Astrocyte (in vitro differentiated cells and primary cell): ENCODE measurements around the gene ASB6. TPM values are rescaled to one million over a fixed set of nuclear protein-coding genes. Genes with fewer than 3 reads are reported as not detected.

ENCODE experiments used
- DNase-seq: peaks from one replicate; pipeline ENCODE4 v3.0.0-alpha.2; 2010; ENCODE audit warnings: low read depth
- FAIRE-seq: peaks from 2 replicates; lab custom pipeline; 2011; peaks lifted over from hg19 to GRCh38; lab: Jason Lieb, UNC
- H2AFZ ChIP-seq: 2 replicates; pipeline ENCODE4 v1.6.0; 2012; ENCODE audit warnings: low read depth, low read length, inconsistent platforms
- H3K27ac ChIP-seq: 2 replicates; pipeline ENCODE4 v1.5.1; 2011; ENCODE audit warnings: low read depth, low read length, inconsistent platforms
- H3K27me3 ChIP-seq: 2 replicates; pipeline ENCODE4 v1.6.0; 2011; ENCODE audit warnings: low read length, inconsistent platforms; ENCODE audit not compliant: insufficient read depth
- H3K36me3 ChIP-seq: 2 replicates; pipeline ENCODE4 v1.5.1; 2011; ENCODE audit warnings: low read length, inconsistent platforms; ENCODE audit not compliant: insufficient read depth
- H3K4me1 ChIP-seq: 2 replicates; pipeline ENCODE4 v1.5.1; 2011; ENCODE audit warnings: low read length, inconsistent platforms; ENCODE audit not compliant: insufficient read depth
- H3K4me2 ChIP-seq: 2 replicates; pipeline ENCODE4 v1.6.0; 2012; ENCODE audit warnings: low read length, inconsistent platforms
- H3K4me3 ChIP-seq: 2 replicates; pipeline ENCODE4 v1.5.1; 2011; ENCODE audit warnings: low read depth, mild to moderate bottlenecking, low read length, inconsistent platforms; ENCODE audit not compliant: insufficient read depth
- H3K79me2 ChIP-seq: 2 replicates; pipeline ENCODE4 v1.6.0; 2012; ENCODE audit warnings: mild to moderate bottlenecking, low read length, inconsistent platforms; ENCODE audit not compliant: insufficient read depth
- H3K9ac ChIP-seq: 2 replicates; pipeline ENCODE4 v1.6.0; 2012; ENCODE audit warnings: mild to moderate bottlenecking, low read length, inconsistent platforms
- H3K9me3 ChIP-seq: 2 replicates; pipeline ENCODE4 v1.5.1; 2012; ENCODE audit warnings: low read depth, mild to moderate bottlenecking, low read length, inconsistent platforms; ENCODE audit not compliant: insufficient read depth
- H4K20me1 ChIP-seq: 2 replicates; pipeline ENCODE4 v1.6.0; 2012; ENCODE audit warnings: low read length, inconsistent platforms; ENCODE audit not compliant: insufficient read depth
- H3K27ac Mint-ChIP-seq: one replicate; pipeline ENCODE4 v1.8.0; 2021; ENCODE audit warnings: mild to moderate bottlenecking, mixed read lengths; ENCODE audit not compliant: unreplicated experiment
- H3K27me3 Mint-ChIP-seq: one replicate; pipeline ENCODE4 v1.8.0; 2021; ENCODE audit warnings: low read depth, mixed read lengths; ENCODE audit not compliant: unreplicated experiment
- H3K36me3 Mint-ChIP-seq: one replicate; pipeline ENCODE4 v1.8.0; 2021; ENCODE audit warnings: low read depth, mixed read lengths; ENCODE audit not compliant: unreplicated experiment
- H3K4me1 Mint-ChIP-seq: one replicate; pipeline ENCODE4 v1.8.0; 2021; ENCODE audit warnings: low read depth, mixed read lengths; ENCODE audit not compliant: unreplicated experiment
- H3K4me3 Mint-ChIP-seq: one replicate; pipeline ENCODE4 v1.8.0; 2021; ENCODE audit warnings: mild to moderate bottlenecking, moderate library complexity, mixed read lengths; ENCODE audit not compliant: unreplicated experiment
- H3K9me3 Mint-ChIP-seq: one replicate; pipeline ENCODE4 v1.8.0; 2021; ENCODE audit warnings: mild to moderate bottlenecking, mixed read lengths; ENCODE audit not compliant: unreplicated experiment
- EZH2 ChIP-seq: IDR thresholded peaks from 2 replicates; pipeline ENCODE4 v1.6.1; 2012; ENCODE audit warnings: mild to moderate bottlenecking, low read length, inconsistent platforms; ENCODE audit not compliant: insufficient read depth
- total RNA-seq: library from RNA; stranded (reverse); gene quantifications from 2 replicates; pipeline ENCODE4 v1.2.1, GENCODE V29; 2021
- TF ChIP-seq, protein P1 (sequence below): IDR thresholded peaks from 2 replicates; pipeline ENCODE4 v1.5.1; 2011; ENCODE audit warnings: low read depth, mild to moderate bottlenecking, inconsistent platforms, low read length, moderate library complexity; ENCODE audit not compliant: insufficient read depth

Gene ASB6
- total RNA-seq, 1 donor from 2014 or later = 24.3 TPM

DNA sequence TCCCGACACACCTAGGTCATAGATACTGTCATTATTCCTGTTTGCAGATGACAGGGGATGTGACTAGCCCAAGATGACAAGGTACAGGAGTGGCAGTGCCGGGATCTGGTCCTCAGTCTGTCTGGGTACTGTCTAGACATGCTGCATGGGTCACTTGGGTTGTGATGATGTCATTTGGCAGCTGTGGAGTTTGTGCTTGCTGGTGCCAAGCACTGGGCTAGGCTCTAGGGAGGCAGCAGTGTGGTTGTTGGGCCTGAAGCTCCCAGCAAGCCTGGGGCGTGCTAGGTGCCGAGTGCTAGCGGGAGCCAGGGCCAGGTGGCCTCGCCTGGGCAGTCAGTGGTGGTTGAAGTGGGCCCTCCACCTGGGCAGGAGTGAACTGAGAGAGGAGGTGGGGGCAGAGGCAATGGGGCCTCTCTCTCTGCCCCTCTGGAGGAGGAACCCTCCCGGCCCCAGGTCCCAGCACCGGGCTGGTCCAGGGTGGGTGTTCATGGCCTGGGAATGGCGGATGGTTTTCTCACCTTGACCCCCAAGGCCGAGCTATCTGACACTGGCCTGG, 8.8 kb upstream of the ASB6 start:
- H3K79me2 ChIP-seq = no peaks in the 10 kb centered on the region
- H3K27ac Mint-ChIP-seq = no peak overlapping the region
- peaks cover 2% of the 10 kb centered on the region for H3K36me3 Mint-ChIP-seq
- H3K36me3 ChIP-seq = no peaks in the 10 kb centered on the region
- H3K27me3 ChIP-seq = peaks cover 18% of the 10 kb centered on the region
- H2AFZ ChIP-seq = no peak overlapping the region
- H3K4me3 ChIP-seq = no peak overlapping the region
- H3K27me3 Mint-ChIP-seq = peaks cover 20% of the 10 kb centered on the region
- no peak overlapping the region for H3K27ac ChIP-seq
- no peak for TF ChIP-seq EZH2
- TF ChIP-seq, protein P1, sequence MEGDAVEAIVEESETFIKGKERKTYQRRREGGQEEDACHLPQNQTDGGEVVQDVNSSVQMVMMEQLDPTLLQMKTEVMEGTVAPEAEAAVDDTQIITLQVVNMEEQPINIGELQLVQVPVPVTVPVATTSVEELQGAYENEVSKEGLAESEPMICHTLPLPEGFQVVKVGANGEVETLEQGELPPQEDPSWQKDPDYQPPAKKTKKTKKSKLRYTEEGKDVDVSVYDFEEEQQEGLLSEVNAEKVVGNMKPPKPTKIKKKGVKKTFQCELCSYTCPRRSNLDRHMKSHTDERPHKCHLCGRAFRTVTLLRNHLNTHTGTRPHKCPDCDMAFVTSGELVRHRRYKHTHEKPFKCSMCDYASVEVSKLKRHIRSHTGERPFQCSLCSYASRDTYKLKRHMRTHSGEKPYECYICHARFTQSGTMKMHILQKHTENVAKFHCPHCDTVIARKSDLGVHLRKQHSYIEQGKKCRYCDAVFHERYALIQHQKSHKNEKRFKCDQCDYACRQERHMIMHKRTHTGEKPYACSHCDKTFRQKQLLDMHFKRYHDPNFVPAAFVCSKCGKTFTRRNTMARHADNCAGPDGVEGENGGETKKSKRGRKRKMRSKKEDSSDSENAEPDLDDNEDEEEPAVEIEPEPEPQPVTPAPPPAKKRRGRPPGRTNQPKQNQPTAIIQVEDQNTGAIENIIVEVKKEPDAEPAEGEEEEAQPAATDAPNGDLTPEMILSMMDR = no peak
- no peaks in the 10 kb centered on the region for H3K9me3 Mint-ChIP-seq
- H3K9me3 ChIP-seq = peaks cover 2% of the 10 kb centered on the region
- no peak overlapping the region for H3K9ac ChIP-seq
- H3K4me1 ChIP-seq = no peaks in the 10 kb centered on the region
- DNase-seq (no peak), FAIRE-seq (no peak)
- H3K4me3 Mint-ChIP-seq = no peak overlapping the region
- H3K4me2 ChIP-seq = no peak overlapping the region
- H4K20me1 ChIP-seq = no peaks in the 10 kb centered on the region
- no peaks in the 10 kb centered on the region for H3K4me1 Mint-ChIP-seq

DNA sequence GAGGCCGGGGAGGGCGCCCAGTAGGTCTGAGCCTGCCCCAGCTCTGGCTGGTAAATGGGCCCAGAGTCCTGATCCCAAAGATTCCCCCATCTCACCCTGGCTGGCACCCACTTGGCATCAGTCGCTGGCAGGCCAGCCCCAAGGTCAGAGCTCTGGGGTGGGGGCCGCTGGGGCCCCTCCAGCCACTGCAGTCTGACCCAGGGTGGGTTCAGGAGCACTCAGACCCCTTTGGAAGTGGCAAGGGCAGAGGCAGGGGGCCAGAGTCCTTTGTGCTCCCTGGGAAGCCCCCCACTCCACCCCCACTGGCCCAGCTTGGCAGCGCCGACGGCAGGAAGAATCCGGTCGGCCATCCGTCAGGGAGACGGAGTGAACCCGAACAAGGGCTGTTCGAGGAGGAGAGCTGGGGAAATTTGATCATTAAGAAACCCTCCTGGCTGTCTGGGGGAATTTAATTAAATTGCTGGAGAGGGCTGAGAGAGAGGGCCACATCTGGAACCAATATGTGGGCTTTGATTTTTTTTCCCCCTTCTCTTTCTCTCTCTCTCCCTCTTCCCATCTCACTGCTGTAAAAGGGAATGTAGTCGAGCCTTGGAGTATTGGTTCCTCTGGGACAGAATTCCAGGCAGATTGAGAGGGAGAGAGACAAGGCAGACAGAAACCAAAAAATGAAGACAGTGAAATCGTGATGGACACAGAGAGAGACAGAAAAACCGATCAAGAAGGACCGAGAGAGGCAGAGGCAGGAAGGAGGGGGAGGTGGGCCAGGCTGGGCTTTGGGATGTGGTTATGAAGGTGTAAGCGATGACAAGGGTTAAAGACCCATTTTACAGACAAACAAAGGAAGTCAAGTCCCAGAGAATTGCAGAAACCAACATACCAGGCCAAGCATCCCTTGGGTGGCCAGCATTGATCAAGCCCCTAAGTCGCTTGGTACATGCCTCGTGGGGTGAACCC, 8.1 kb upstream of the ASB6 start:
- Mint-ChIP-seq H3K36me3 (peaks cover 2% of the 10 kb centered on the region), H3K4me3 (no peak overlapping the region), H3K4me1 (no peaks in the 10 kb centered on the region), H3K27ac (no peak overlapping the region), H3K9me3 (no peaks in the 10 kb centered on the region), H3K27me3 (peaks cover 19% of the 10 kb centered on the region)
- DNase-seq = no peak
- TF ChIP-seq, protein P1 = no peak
- no peak for TF ChIP-seq EZH2
- H3K79me2 ChIP-seq = no peaks in the 10 kb centered on the region
- FAIRE-seq = no peak
- H3K36me3 ChIP-seq = no peaks in the 10 kb centered on the region
- H4K20me1 ChIP-seq = no peaks in the 10 kb centered on the region
- no peak overlapping the region for H3K4me3 ChIP-seq
- H2AFZ ChIP-seq = no peak overlapping the region
- H3K27me3 ChIP-seq = peaks cover 11% of the 10 kb centered on the region
- no peaks in the 10 kb centered on the region for H3K4me1 ChIP-seq
- no peak overlapping the region for H3K4me2 ChIP-seq
- no peak overlapping the region for H3K27ac ChIP-seq
- peaks cover 2% of the 10 kb centered on the region for H3K9me3 ChIP-seq
- H3K9ac ChIP-seq = no peak overlapping the region

GRCh38 chr9:129648764-129649115, 6.8 kb upstream of the ASB6 start:
- TF ChIP-seq, protein P1 = no peak
- no peak for TF ChIP-seq EZH2
- H3K79me2 ChIP-seq = no peaks in the 10 kb centered on the region
- no peaks in the 10 kb centered on the region for H3K36me3 ChIP-seq
- no peak for FAIRE-seq
- no peak overlapping the region for H2AFZ ChIP-seq
- H3K27ac ChIP-seq = no peak overlapping the region
- no peak for DNase-seq
- H3K4me1 ChIP-seq = no peaks in the 10 kb centered on the region
- Mint-ChIP-seq H3K27ac (no peak overlapping the region), H3K27me3 (peaks cover 17% of the 10 kb centered on the region), H3K9me3 (no peaks in the 10 kb centered on the region), H3K36me3 (peaks cover 2% of the 10 kb centered on the region), H3K4me1 (no peaks in the 10 kb centered on the region), H3K4me3 (no peak overlapping the region)
- peaks cover 2% of the 10 kb centered on the region for H3K9me3 ChIP-seq
- H3K4me3 ChIP-seq = no peak overlapping the region
- peaks cover under 1% of the 10 kb centered on the region for H3K27me3 ChIP-seq
- H3K9ac ChIP-seq = no peak overlapping the region
- H3K4me2 ChIP-seq = no peak overlapping the region
- no peaks in the 10 kb centered on the region for H4K20me1 ChIP-seq
